Activated naive CD8-positive, alpha-beta T cell treated with anti-CD3 and anti-CD28 coated beads for 36 hours (primary cell): ENCODE measurements around the gene GFOD1. TPM values are rescaled to one million over a fixed set of nuclear protein-coding genes. Genes with fewer than 3 reads are reported as not detected.
"Not testable (repeated sequence)": the region's sequence is repeated elsewhere in the genome, so short reads cannot be mapped to it uniquely, and the experiment has no call there.

Source experiments
- DNase-seq: peaks from one replicate; pipeline ENCODE4 v3.0.0; 2021
- H3K27ac Mint-ChIP-seq: one replicate; pipeline ENCODE4 v1.8.0; 2022; ENCODE audit warnings: mild to moderate bottlenecking, moderate library complexity, mixed read lengths
- H3K27me3 Mint-ChIP-seq: one replicate; pipeline ENCODE4 v1.8.0; 2022; ENCODE audit warnings: mild to moderate bottlenecking, mixed read lengths
- H3K36me3 Mint-ChIP-seq: one replicate; pipeline ENCODE4 v1.8.0; 2021; ENCODE audit warnings: mild to moderate bottlenecking, mixed read lengths
- H3K4me1 Mint-ChIP-seq: one replicate; pipeline ENCODE4 v1.8.0; 2021; ENCODE audit warnings: mixed read lengths
- H3K4me3 Mint-ChIP-seq: one replicate; pipeline ENCODE4 v1.8.0; 2022; ENCODE audit warnings: mild to moderate bottlenecking, moderate library complexity, mixed read lengths
- H3K9me3 Mint-ChIP-seq: one replicate; pipeline ENCODE4 v1.8.0; 2022; ENCODE audit warnings: mixed read lengths
- total RNA-seq, 2 experiments: library from RNA; stranded (reverse); gene quantifications; one replicate each; pipeline ENCODE4 v1.2.3, GENCODE V29; 2021

The GFOD1 gene
- total RNA-seq, 2 experiments from 2014 or later: 12.8 to 13.0 TPM

GRCh38 chr6:13452346-13453117 lies 34.9 kb downstream of the GFOD1 start:
- DNase-seq: no peak
- no peak overlapping the region for H3K4me3 Mint-ChIP-seq
- peaks cover 58% of the 10 kb centered on the region for H3K4me1 Mint-ChIP-seq
- peaks cover 28% of the 10 kb centered on the region for H3K36me3 Mint-ChIP-seq
- H3K27ac Mint-ChIP-seq: no peak overlapping the region
- no peaks in the 10 kb centered on the region for H3K27me3 Mint-ChIP-seq
- no peaks in the 10 kb centered on the region for H3K9me3 Mint-ChIP-seq

DNA sequence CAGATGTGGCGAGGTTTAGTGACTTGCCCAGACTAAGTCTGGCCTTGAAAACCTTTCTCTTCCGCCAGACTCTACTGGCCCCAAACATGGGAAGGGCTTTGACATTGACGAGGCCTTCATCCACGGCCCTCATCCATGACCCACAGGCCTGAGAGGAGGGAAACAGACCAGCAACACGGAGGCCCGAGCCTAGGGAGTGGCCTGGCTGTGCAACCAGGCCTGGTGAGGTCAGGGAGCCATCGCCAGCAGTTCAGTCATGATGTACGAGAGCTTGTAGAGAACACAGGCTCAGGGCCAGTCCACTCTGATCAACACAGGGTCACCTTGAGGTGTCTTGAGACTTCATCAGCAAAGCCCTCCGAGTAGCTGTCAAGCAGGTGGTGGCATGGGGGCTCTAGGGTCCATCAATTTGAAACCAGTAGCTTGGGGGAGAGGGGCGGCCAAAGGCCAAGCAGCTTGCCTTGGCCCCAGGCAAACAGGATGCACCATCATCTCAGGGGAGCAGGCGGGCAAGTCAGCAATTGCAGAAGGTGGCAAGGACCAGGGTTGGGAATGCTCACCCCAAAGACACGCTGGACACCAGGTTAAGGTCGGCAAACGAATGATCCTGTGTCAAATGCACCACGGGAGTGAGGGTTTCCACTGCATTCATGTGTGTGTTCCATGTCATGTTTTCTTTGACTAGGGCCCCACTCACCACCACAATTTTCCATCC lies 36.1 kb downstream of the GFOD1 start:
- no peak for DNase-seq
- H3K4me1 Mint-ChIP-seq: peaks cover 48% of the 10 kb centered on the region
- no peak overlapping the region for H3K4me3 Mint-ChIP-seq
- no peaks in the 10 kb centered on the region for H3K9me3 Mint-ChIP-seq
- no peak overlapping the region for H3K27ac Mint-ChIP-seq
- peaks cover 28% of the 10 kb centered on the region for H3K36me3 Mint-ChIP-seq
- H3K27me3 Mint-ChIP-seq: no peaks in the 10 kb centered on the region

DNA sequence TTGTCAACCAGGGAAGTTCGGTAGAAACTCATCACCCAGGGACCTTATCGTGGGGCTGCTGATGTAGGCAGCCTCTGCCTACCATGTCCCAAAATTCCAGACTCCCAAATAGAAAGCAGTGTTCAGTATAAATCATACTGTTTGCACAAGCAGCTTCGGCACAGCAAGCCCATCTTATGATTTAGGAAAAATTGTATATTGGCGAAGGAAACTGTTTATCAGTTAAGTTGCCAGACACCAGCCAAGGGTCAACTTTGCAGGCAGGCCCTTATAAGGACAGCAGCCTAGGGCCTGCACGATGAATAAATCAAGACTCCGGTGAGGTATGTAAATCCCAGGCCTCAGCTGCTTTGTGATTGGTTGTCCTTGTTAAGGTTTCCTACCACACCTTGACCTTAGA lies 36.8 kb downstream of the GFOD1 start:
- Mint-ChIP-seq H3K4me1 (peaks cover 46% of the 10 kb centered on the region), H3K36me3 (peaks cover 28% of the 10 kb centered on the region), H3K9me3 (no peaks in the 10 kb centered on the region), H3K27me3 (no peaks in the 10 kb centered on the region), H3K27ac (no peak overlapping the region), H3K4me3 (no peak overlapping the region)
- DNase-seq: no peak

DNA sequence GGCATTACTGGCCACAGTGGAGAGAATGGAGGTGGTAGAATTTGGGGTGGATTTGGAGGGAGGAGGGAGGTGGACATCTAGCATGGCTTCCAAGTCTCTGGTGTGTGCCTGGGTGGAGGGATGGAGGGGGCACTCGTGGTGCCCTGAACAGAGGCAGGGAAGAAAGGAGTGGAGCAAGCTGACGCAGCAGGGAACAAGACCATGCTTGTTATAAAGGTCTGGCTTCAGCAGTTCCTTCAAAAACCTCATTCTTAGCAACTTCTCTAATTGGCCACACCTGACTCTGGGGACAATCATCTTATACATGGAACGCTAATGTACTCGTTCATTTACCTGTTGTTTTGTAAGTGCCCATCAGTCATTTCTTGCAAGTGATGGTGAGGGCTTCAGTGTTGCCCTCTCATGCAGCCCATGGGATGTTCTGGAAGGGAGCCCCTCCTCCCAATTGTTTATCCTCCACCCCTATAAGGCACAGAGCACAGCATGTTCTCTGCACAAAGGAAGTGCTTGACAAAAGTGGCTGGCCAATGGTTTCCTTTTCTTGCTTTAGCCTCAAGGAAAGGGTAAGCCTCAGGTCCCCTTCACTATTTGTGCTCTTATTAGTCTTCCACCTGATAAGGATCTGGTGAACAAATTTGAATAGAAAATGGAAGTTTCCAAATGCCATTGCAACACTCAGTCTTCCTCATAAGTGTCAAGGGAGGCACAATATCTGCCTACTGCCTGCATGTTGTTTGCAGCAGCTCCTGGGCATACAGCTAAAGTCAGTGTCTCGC lies 39.3 kb downstream of the GFOD1 start:
- Mint-ChIP-seq H3K4me3 (no peak overlapping the region), H3K27me3 (no peaks in the 10 kb centered on the region), H3K4me1 (peaks cover 30% of the 10 kb centered on the region), H3K9me3 (no peaks in the 10 kb centered on the region), H3K27ac (no peak overlapping the region), H3K36me3 (peaks cover 27% of the 10 kb centered on the region)
- no peak for DNase-seq

GRCh38 chr6:13446381-13446780 lies 41.0 kb downstream of the GFOD1 start:
- peaks cover 22% of the 10 kb centered on the region for H3K36me3 Mint-ChIP-seq
- H3K27me3 Mint-ChIP-seq: no peaks in the 10 kb centered on the region

DNA sequence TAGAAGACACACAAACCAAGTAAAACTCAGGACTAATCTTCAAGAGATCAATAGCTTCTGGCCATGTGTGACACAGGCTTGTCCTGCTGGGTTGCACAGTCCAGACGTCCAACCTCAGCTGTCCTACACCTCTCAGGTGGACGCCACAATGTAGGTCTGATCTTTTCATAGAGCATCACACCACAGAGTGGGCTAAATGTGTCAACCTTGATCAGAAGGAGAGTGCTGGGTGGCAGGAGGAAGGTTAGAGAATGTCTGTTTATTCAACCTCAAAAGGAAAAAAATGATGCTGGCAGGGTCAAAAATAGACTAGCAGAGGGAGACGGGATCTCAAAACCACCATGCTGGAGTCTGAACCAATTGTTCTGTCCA lies 41.7 kb downstream of the GFOD1 start:
- Mint-ChIP-seq H3K27ac (no peak overlapping the region), H3K9me3 (no peaks in the 10 kb centered on the region), H3K27me3 (no peaks in the 10 kb centered on the region), H3K4me1 (peaks cover 28% of the 10 kb centered on the region), H3K36me3 (peaks cover 18% of the 10 kb centered on the region), H3K4me3 (no peak overlapping the region)
- no peak for DNase-seq

More at GRCh38 chr6:13446381-13446780, 41.0 kb downstream of the GFOD1 start:
- DNase-seq: no peak
- H3K4me1 Mint-ChIP-seq: peaks cover 26% of the 10 kb centered on the region
- no peaks in the 10 kb centered on the region for H3K9me3 Mint-ChIP-seq
- H3K4me3 Mint-ChIP-seq: no peak overlapping the region
- no peak overlapping the region for H3K27ac Mint-ChIP-seq

GRCh38 chr6:13445005-13445743 lies 42.2 kb downstream of the GFOD1 start:
- Mint-ChIP-seq H3K36me3 (peaks cover 14% of the 10 kb centered on the region), H3K27me3 (no peaks in the 10 kb centered on the region), H3K27ac (no peak overlapping the region), H3K4me3 (no peak overlapping the region), H3K9me3 (no peaks in the 10 kb centered on the region), H3K4me1 (peaks cover 28% of the 10 kb centered on the region)
- no peak for DNase-seq

GRCh38 chr6:13444604-13445003 lies 42.8 kb downstream of the GFOD1 start:
- no peak for DNase-seq
- H3K4me1 Mint-ChIP-seq: peaks cover 28% of the 10 kb centered on the region
- no peaks in the 10 kb centered on the region for H3K9me3 Mint-ChIP-seq
- no peak overlapping the region for H3K27ac Mint-ChIP-seq
- H3K27me3 Mint-ChIP-seq: no peaks in the 10 kb centered on the region
- no peak overlapping the region for H3K4me3 Mint-ChIP-seq
- H3K36me3 Mint-ChIP-seq: peaks cover 10% of the 10 kb centered on the region

DNA sequence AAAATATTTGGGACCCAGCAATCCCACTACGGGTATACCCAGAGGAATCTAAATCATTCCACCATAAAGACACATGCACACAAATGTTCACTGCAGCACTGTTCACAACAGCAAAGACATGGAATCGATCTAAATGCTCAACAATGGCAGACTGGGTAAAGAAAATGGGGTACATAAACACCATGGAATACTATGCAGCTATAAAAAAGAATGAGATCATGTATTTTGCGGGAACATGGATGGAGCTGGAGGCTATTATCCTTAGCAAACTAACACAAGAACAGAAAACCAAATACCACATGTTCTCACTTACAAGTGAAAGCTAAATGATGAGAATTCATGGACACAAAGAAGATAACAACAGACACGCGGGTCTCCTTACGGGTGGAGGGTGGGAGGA lies 43.4 kb downstream of the GFOD1 start:
- not testable (repeated sequence) for H3K36me3 Mint-ChIP-seq, H3K27me3 Mint-ChIP-seq, H3K4me3 Mint-ChIP-seq, DNase-seq, H3K27ac Mint-ChIP-seq, H3K9me3 Mint-ChIP-seq
- peaks cover 28% of the 10 kb centered on the region for H3K4me1 Mint-ChIP-seq

DNA sequence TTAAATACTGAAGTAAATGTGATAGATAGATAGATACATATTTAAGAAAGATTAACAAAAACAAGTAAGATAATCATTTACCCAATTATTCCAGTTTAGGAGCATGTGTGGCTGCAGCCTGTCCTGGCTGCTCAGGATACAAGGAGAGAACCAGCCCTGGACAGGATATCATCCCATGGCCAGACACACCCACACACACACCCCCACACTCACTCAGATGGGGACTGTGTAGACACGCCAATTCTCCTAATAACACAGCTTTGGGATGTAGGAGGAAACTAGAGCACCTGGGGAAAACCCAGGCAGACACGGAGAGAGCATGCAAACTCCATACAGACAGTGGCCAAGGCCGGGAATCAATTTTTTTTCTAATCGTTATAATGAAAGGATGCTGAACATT lies 45.6 kb downstream of the GFOD1 start:
- peaks cover 23% of the 10 kb centered on the region for H3K4me1 Mint-ChIP-seq
- H3K9me3 Mint-ChIP-seq: no peaks in the 10 kb centered on the region
- no peak overlapping the region for H3K27ac Mint-ChIP-seq
- H3K27me3 Mint-ChIP-seq: no peaks in the 10 kb centered on the region
- H3K36me3 Mint-ChIP-seq: peaks cover 9% of the 10 kb centered on the region
- no peak for DNase-seq
- H3K4me3 Mint-ChIP-seq: no peak overlapping the region

DNA sequence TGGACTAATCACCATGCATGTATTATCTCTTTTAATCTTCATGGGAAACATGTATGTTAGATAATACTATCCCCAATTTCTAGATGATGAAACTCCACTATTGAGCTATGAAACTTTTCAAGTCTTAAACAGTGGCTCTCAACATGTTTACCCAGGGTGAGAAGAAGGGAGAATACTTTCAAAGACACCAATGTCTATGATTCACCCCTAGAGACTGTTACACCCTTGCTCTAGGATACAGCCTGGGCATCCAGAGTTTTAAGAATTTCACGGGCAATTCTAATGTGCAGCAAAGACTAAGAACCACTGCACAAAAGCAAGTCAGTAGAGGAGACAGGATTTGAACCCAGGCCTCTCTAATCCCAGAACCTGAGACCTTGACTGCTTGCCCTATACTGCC lies 47.8 kb downstream of the GFOD1 start:
- Mint-ChIP-seq H3K36me3 (peaks cover 13% of the 10 kb centered on the region), H3K27ac (no peak overlapping the region), H3K4me3 (no peak overlapping the region), H3K4me1 (peaks cover 22% of the 10 kb centered on the region), H3K27me3 (no peaks in the 10 kb centered on the region), H3K9me3 (peaks cover under 1% of the 10 kb centered on the region)
- no peak for DNase-seq

DNA sequence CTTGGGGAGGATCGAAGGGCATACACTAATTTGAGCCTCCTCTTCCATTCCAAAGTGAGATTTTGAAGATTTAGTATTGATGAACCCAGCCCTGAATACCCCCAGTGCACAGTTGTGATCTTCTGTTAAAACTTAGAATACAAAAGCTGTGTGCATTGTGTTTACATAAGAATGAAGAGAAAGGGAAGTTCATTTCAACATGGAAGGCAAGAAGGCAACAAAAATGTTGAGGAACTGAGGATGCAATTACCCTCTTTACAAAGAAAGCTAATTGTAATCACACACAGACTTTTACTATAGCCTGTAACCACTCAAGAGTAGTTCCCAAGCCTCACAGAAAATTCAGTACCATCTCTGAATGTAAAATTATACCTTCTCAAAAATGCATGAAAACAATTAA lies 49.3 kb downstream of the GFOD1 start:
- H3K36me3 Mint-ChIP-seq: peaks cover 22% of the 10 kb centered on the region
- peaks cover 7% of the 10 kb centered on the region for H3K9me3 Mint-ChIP-seq
- H3K27me3 Mint-ChIP-seq: no peaks in the 10 kb centered on the region
- H3K27ac Mint-ChIP-seq: no peak overlapping the region
- no peak for DNase-seq
- no peak overlapping the region for H3K4me3 Mint-ChIP-seq
- H3K4me1 Mint-ChIP-seq: peaks cover 30% of the 10 kb centered on the region

GRCh38 chr6:13437218-13437996 lies 50.0 kb downstream of the GFOD1 start:
- H3K4me3 Mint-ChIP-seq: no peak overlapping the region
- H3K27me3 Mint-ChIP-seq: no peaks in the 10 kb centered on the region
- H3K27ac Mint-ChIP-seq: no peak overlapping the region

More at GRCh38 chr6:13437218-13437996, 50.0 kb downstream of the GFOD1 start:
- peaks cover 19% of the 10 kb centered on the region for H3K36me3 Mint-ChIP-seq
- peaks cover 7% of the 10 kb centered on the region for H3K9me3 Mint-ChIP-seq
- DNase-seq: no peak
- peaks cover 36% of the 10 kb centered on the region for H3K4me1 Mint-ChIP-seq
